ENCODE measurements around the gene ZBED2.

DNA sequence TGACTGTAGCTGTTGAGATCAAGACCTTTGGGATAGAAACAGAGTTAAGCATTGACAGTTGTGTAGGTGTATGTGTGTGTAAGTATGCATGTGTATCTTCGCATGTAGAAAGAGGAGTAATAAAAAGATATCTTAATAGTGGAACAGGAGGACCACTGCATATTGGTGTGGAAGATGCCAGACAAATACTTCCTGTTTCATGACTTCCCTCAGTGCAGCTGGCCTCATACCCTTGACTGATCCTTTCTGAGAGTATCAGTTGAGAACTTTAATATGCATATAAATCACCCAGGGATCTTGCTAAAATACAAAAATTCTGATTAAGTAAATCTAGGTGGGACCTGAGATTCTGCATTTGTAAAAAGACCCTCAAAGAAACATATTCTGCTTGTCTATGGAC is 8.5 kb upstream of the ZBED2 start:
- no peak for TF ChIP-seq POLR2A (IDR thresholded peaks at IDR 0.05)
- no peak for TF ChIP-seq CTCF (IDR thresholded peaks at IDR 0.05)
